Measurements from ENCODE around the gene MRPL57. TPM values are rescaled to one million over a fixed set of nuclear protein-coding genes. Genes with fewer than 3 reads are reported as not detected.
"Not testable (repeated sequence)": the region's sequence is repeated elsewhere in the genome, so short reads cannot be mapped to it uniquely, and the experiment has no call there.

Gene MRPL57
- total RNA-seq, 4 donors from 2014 or later: 7.2 to 60.0 (median 11.9) TPM

DNA sequence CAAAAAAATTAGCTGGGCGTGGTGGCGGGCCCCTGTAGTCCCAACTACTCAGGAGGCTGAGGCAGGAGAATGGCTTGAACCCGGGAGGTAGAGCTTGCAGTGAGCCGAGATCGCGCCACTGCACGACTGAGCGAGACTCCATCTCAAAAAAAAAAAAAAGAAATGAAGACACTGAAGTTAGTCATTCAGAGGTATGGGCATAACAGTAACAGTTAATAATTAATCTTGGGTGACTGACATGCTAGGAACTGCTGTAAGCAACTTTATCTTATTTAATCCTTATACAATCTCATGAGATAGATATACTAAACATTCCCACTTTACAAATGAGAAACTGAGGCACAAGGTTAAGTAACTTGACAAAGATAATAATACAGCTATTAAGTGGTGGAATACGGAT is 5.0 kb upstream of the MRPL57 start:
- intact Hi-C loops (cut with DNase I; ENCODE audit: low total_unique reads): no loop called here
- no peaks in the 10 kb centered on the region for H3K36me3 ChIP-seq
- no peak overlapping the region for H3K27ac ChIP-seq
- no peaks in the 10 kb centered on the region for H3K4me1 ChIP-seq
- H3K9me3 ChIP-seq: no peaks in the 10 kb centered on the region
- TF ChIP-seq, protein P1, sequence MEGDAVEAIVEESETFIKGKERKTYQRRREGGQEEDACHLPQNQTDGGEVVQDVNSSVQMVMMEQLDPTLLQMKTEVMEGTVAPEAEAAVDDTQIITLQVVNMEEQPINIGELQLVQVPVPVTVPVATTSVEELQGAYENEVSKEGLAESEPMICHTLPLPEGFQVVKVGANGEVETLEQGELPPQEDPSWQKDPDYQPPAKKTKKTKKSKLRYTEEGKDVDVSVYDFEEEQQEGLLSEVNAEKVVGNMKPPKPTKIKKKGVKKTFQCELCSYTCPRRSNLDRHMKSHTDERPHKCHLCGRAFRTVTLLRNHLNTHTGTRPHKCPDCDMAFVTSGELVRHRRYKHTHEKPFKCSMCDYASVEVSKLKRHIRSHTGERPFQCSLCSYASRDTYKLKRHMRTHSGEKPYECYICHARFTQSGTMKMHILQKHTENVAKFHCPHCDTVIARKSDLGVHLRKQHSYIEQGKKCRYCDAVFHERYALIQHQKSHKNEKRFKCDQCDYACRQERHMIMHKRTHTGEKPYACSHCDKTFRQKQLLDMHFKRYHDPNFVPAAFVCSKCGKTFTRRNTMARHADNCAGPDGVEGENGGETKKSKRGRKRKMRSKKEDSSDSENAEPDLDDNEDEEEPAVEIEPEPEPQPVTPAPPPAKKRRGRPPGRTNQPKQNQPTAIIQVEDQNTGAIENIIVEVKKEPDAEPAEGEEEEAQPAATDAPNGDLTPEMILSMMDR (IDR thresholded peaks at IDR 0.05): no peak
- no peak for TF ChIP-seq POLR2A (IDR thresholded peaks at IDR 0.05)
- H3K4me3 ChIP-seq: no peak overlapping the region
- no peak for DNase-seq
- no peaks in the 10 kb centered on the region for H3K27me3 ChIP-seq

DNA sequence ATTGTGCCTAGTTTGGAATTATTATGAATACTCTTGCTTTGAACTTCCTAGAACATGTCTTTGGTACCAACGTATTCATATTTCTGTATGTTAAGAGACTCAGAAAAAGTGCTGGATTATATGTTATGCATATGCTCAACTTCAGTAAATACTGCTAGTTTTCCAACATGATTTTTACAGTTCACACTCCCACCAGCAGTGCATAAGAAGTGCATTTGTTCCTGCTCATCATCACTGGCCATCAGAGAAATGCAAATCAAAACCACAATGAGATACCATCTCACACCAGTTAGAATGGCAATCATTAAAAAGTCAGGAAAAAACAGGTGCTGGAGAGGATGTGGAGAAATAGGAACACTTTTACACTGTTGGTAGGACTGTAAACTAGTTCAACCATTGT is 2.7 kb upstream of the MRPL57 start:
- intact Hi-C loops (cut with DNase I; ENCODE audit: low total_unique reads): not testable (repeated sequence)

DNA sequence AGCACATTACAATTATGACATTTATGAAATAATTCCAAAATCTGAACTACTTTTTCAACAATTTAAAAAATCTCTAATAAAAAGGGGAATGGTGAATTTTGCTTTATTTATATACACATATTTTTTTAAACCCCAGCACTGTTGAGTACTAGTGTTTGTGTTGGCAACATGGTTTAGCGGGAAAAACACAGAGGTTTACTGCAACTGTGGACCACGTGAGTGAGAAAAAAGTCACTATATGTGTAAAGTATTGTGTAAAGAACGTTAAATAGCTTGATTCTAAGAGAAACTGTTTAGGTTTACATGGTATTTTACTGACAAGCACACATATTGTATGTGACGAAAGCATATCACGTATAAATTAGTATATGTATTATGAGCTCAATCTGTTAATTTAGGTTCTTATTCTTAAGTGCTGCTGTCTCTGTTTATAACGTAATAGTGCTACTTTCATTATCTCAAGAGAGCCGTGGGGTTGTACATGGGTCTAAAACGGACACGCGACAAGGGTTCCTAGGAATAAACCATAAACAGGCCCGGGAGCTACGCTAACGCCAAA is 723 bp upstream of the MRPL57 start:
- Histone ChIP-seq H3K27ac (peak overlapping the region; percentile 90 to 94), H3K36me3 (no peaks in the 10 kb centered on the region), H3K4me1 (peaks cover 0 to 7% of the 10 kb centered on the region in 2 donors), H3K27me3 (no peaks in the 10 kb centered on the region), H3K4me3 (peak overlapping the region; percentile 68 to 78), H3K9me3 (no peaks in the 10 kb centered on the region)
- TF ChIP-seq, protein P1 (IDR thresholded peaks at IDR 0.05): no peak
- no peak for TF ChIP-seq POLR2A (IDR thresholded peaks at IDR 0.05)
- no peak for DNase-seq
- intact Hi-C loops (cut with DNase I; ENCODE audit: low total_unique reads): no loop called here

More for the DNA sequence above, 2.7 kb upstream of the MRPL57 start:
- H3K4me1 ChIP-seq, H3K27me3 ChIP-seq, H3K27ac ChIP-seq, H3K9me3 ChIP-seq, DNase-seq, H3K36me3 ChIP-seq, H3K4me3 ChIP-seq: not testable (repeated sequence)

DNA sequence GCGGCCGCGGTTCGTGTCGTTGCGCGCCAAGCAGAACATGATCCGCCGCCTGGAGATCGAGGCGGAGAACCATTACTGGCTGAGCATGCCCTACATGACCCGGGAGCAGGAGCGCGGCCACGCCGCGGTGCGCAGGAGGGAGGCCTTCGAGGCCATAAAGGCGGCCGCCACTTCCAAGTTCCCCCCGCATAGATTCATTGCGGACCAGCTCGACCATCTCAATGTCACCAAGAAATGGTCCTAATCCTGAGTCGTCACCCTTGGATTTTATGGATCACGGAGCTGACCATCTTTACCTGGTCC is 475 bp downstream of the MRPL57 start:
- peak overlapping the region; percentile 90 to 94 for H3K27ac ChIP-seq
- H3K9me3 ChIP-seq: no peaks in the 10 kb centered on the region
- H3K4me3 ChIP-seq: peak overlapping the region; percentile 68 to 78
- peaks cover 0 to 7% of the 10 kb centered on the region in 2 donors for H3K4me1 ChIP-seq
- TF ChIP-seq, protein P1 (IDR thresholded peaks at IDR 0.05): no peak
- TF ChIP-seq POLR2A (IDR thresholded peaks at IDR 0.05): no peak
- H3K36me3 ChIP-seq: no peaks in the 10 kb centered on the region
- no peak for DNase-seq
- intact Hi-C loops (cut with DNase I; ENCODE audit: low total_unique reads): no loop called here
- H3K27me3 ChIP-seq: no peaks in the 10 kb centered on the region

DNA sequence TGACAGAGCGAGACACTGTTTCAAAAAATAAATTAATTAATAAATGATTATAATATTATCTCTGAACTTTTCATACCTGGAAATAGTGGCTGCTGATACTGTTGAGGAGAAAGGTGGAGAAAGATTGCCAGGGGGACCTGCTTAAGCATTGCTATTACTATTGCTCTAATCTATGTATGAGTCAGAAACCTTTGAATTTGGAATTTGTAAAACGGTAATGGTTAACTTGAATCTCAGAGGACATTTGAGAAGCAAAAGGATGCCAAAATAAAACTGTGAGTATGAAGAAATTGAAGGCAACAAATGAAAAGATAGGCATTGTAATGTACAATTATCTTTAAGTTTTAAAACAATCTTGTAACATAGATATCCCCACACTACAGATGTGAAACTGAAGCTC is 5.2 kb downstream of the MRPL57 start:
- no peaks in the 10 kb centered on the region for H3K36me3 ChIP-seq
- TF ChIP-seq, protein P1 (IDR thresholded peaks at IDR 0.05): no peak
- TF ChIP-seq POLR2A (IDR thresholded peaks at IDR 0.05): no peak
- intact Hi-C loops (cut with DNase I; ENCODE audit: low total_unique reads): no loop called here
- H3K9me3 ChIP-seq: no peaks in the 10 kb centered on the region
- no peak overlapping the region for H3K27ac ChIP-seq
- no peak for DNase-seq
- H3K4me1 ChIP-seq: peaks cover 0 to 7% of the 10 kb centered on the region in 2 donors
- H3K4me3 ChIP-seq: no peak overlapping the region
- H3K27me3 ChIP-seq: no peaks in the 10 kb centered on the region

DNA sequence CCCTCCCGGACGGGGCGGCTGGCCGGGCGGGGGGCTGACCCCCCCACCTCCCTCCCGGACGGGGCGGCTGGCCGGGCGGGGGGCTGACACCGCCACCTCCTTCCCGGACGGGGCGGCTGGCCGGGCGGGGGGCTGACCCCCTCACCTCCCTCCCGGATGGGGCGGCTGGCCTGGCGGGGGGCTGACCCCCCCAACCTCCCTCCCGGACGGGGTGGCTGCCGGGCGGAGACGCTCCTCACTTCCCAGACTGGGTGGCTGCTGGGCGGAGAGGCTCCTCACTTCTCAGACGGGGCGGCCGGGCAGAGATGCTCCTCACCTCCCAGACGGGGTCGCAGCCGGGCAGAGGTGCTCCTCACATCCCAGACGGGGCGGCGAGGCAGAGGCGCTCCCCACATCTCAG is 10.0 kb downstream of the MRPL57 start:
- intact Hi-C loops (cut with DNase I; ENCODE audit: low total_unique reads); H3K27ac ChIP-seq: not testable (repeated sequence)

DNA sequence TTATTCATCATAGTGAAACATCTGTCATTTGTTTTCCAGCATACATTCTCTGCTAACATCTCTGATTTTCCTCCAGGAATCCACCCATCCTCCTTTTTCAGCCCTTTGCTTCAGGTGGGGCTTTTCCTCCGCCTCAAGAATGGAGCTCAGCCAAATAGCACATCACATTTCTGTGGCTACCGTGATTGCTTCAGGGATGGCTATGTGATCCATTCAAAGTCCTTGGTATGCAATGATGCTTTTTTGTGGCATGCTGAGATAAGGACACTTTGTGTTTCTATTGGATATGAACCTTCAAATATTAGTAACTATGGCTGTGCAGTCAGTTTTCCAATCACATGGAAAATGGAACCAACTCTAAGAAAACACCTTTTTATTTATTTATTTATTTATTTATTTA is 18.3 kb downstream of the MRPL57 start:
- H3K36me3 ChIP-seq; H3K27ac ChIP-seq; DNase-seq; intact Hi-C loops (cut with DNase I; ENCODE audit: low total_unique reads); H3K27me3 ChIP-seq; H3K9me3 ChIP-seq; H3K4me1 ChIP-seq; H3K4me3 ChIP-seq: not testable (repeated sequence)

More for the DNA sequence above, 10.0 kb downstream of the MRPL57 start:
- not testable (repeated sequence) for H3K4me1 ChIP-seq, H3K36me3 ChIP-seq, DNase-seq, H3K9me3 ChIP-seq, H3K27me3 ChIP-seq, H3K4me3 ChIP-seq

DNA sequence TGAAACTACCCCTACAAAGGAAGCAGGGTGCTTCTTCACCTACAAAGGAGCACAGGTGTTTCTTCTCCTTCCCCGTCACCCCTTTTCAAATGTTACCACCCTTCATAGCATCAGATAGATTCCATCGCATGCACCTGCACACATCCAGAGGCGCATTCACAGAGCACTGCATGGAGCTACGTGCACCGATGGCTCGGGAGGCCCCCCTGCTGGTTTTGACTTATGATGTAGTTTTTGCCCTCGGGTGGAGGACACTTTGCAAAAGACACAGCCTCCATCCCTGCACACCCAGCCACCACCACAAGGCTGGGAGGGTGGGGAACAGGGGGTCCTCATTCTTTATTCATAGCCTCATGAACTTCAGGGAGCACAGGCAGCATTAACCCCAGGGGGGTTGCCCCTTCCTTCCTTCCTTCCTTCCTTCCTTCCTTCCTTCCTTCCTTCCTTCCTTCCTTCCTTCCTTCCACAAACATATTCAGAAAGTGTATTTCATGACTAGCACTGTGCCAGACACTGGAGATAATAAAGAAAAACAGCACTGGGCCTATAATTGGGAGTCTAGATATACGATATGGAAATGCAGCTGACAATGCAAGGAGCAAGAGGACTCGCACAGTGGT is 21.3 kb downstream of the MRPL57 start:
- H3K9me3 ChIP-seq; DNase-seq; H3K27ac ChIP-seq; intact Hi-C loops (cut with DNase I; ENCODE audit: low total_unique reads); H3K27me3 ChIP-seq; H3K4me3 ChIP-seq; H3K4me1 ChIP-seq; H3K36me3 ChIP-seq: not testable (repeated sequence)

DNA sequence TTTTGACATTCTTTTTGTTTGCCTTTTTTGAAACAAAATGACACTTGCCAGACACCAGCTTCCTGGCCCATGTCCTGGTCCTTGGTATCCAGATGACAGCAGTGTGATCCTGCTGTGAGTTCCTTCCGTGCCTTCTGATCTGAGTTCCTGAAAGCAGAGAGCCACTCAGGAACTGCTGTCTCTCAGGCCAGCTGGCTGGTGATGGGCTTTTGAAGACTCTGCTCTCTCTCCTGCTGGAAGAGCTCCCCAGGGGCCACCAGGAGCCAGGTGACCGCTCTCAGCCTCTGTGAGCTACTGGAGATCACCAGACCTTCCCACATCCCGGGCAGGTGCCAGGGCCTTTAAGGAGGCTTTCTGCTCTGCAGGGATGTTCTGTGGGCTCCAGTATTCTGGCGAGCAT is 21.9 kb downstream of the MRPL57 start:
- H3K36me3 ChIP-seq; H3K9me3 ChIP-seq; intact Hi-C loops (cut with DNase I; ENCODE audit: low total_unique reads); H3K27ac ChIP-seq; DNase-seq; H3K4me3 ChIP-seq; H3K27me3 ChIP-seq; H3K4me1 ChIP-seq: not testable (repeated sequence)
